B cell (primary cell): ENCODE measurements around the gene LDLRAD3.

Experiments used
- EZH2 ChIP-seq: IDR thresholded peaks from 2 replicates; pipeline ENCODE4 v1.6.1; 2012; ENCODE audit warnings: borderline replicate concordance, low read depth, mild to moderate bottlenecking, moderate library complexity, low read length; ENCODE audit not compliant: insufficient read depth, poor library complexity, severe bottlenecking
- TF ChIP-seq, protein P1 (sequence below): fragments of 200-600 bp; IDR thresholded peaks from one replicate; pipeline ENCODE4 v1.8.0; 2022; ENCODE audit warnings: antibody characterized with exemption, mild to moderate bottlenecking

DNA sequence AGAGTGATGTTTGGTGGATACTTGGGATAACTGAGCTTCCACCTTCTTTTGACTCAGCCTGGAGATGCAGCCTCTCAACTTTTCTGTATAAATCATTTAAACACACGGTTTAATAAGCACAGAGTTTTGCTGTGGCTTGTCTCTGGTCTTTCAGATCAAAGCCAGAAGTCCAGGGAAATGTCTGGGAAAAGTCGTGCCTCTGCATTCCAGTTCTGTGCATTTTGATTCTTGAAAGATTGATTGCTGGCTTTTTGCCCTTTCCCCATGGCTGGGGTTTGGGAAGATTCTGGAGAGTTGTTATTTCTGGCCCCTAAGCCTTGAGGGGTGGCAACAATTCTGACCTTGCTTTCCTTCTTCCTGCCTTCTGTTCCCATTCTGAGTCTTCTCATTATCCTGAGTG, 191.2 kb downstream of the LDLRAD3 start:
- TF ChIP-seq EZH2, result no peak
- TF ChIP-seq, protein P1, sequence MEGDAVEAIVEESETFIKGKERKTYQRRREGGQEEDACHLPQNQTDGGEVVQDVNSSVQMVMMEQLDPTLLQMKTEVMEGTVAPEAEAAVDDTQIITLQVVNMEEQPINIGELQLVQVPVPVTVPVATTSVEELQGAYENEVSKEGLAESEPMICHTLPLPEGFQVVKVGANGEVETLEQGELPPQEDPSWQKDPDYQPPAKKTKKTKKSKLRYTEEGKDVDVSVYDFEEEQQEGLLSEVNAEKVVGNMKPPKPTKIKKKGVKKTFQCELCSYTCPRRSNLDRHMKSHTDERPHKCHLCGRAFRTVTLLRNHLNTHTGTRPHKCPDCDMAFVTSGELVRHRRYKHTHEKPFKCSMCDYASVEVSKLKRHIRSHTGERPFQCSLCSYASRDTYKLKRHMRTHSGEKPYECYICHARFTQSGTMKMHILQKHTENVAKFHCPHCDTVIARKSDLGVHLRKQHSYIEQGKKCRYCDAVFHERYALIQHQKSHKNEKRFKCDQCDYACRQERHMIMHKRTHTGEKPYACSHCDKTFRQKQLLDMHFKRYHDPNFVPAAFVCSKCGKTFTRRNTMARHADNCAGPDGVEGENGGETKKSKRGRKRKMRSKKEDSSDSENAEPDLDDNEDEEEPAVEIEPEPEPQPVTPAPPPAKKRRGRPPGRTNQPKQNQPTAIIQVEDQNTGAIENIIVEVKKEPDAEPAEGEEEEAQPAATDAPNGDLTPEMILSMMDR, result no peak
